HUDEP-2 (cell line): ENCODE results near the gene SDR42E1.

ENCODE experiments used
- DNase-seq, 76 experiments: peaks; one replicate each; lab custom pipeline; 2025; ENCODE audit not compliant: unreplicated experiment in 76 of 76; lab: John Stamatoyannopoulos, UW

The SDR42E1 gene

DNA sequence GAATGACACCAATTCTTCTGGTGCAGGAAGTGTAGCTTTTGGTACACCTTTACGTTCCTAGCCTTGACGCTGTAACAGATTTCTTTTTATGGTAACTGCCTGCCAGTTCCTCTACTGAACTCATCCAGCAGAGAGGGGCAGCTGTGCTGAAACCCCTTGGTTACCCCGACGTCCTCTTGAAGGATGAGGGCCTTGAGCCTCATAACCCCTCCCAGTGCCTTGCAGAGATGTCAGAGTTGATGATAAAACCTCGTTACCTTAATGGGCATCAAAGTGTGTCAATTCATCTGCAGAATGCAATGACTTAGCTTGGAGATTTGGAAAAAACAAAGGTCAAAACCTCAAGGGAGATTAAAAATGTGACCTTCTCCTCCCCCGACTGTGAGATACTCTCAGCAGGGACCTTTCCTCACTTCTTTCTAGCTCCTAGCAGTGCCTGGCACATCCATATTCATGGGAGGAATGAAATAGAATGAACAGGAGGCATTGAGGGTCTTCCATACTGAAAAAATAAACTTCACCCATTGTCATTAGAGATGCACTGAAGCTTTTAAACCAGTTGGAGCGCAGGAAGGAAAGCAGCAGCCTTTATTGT is 69.2 kb downstream of the SDR42E1 start:
- no peak for DNase-seq

DNA sequence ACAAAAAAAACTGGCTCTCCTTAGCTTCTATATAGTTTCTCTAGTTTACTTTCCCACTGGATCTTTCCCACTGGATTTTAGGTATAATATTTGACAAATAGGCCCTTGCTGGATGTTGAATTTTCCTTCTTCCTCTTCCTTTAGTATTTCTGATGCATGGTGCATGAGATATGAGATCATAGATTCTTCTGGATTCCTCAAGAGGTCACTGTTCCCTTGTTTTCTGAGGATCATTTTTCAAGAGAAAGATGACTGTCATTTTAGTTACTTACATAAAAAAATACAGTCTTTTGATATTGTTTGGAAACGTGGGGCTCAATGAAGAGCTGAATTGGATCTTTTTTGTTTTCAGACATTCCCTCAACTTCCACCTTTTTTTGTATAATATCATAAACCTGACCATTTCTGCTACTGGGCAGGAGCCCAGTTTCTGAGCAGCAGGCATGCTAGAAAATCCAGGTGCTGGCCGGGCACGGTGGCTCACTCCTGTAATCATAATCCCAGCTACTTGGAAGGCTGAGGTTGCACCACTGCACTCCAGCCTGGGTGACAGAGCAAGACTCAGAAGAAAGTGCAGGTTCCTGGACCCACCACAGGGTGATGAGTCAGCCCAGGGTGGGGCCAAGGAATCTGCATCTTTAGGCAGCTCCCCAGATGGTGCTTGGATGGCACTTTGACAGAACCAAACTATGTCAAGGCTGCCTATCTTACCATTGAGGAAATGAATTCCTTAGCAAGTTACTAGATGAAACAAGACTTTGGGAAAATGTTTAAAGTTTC is 70.3 kb downstream of the SDR42E1 start:
- peak in 16 of 76 experiments; percentile 1 to 31 (median 9) for DNase-seq

GRCh38 chr16:81939164-81940056 is 71.9 kb downstream of the SDR42E1 start:
- DNase-seq: no peak
